HG02610 (cell line): ENCODE measurements around the gene MOB3C.

ENCODE experiments used
- ATAC-seq: cut with Tn5 transposase; IDR thresholded peaks from one replicate; pipeline ENCODE4 v1.9.1; 2021; ENCODE audit warnings: mild to moderate bottlenecking, moderate library complexity; ENCODE audit not compliant: unreplicated experiment

Gene MOB3C

GRCh38 chr1:46580140-46580903 lies 36.3 kb downstream of the MOB3C start:
- ATAC-seq: no peak

- no peak for ATAC-seq
Observed at GRCh38 chr1:46577671-46578070, 38.9 kb downstream of the MOB3C start.

- no peak for ATAC-seq
Observed at GRCh38 chr1:46576596-46576995, 40.0 kb downstream of the MOB3C start.

- ATAC-seq: no peak
Observed at GRCh38 chr1:46575778-46576177, 40.8 kb downstream of the MOB3C start.

GRCh38 chr1:46575300-46575699 lies 41.3 kb downstream of the MOB3C start:
- ATAC-seq: no peak

- no peak for ATAC-seq
Observed at GRCh38 chr1:46571691-46572225, 44.9 kb downstream of the MOB3C start.

- no peak for ATAC-seq
Observed at GRCh38 chr1:46569884-46570725, 46.5 kb downstream of the MOB3C start.

- no peak for ATAC-seq
Observed at GRCh38 chr1:46569116-46569515, 47.5 kb downstream of the MOB3C start.

- no peak for ATAC-seq
Observed at GRCh38 chr1:46568461-46568891, 48.1 kb downstream of the MOB3C start.

GRCh38 chr1:46563341-46563740 lies 53.3 kb downstream of the MOB3C start:
- no peak for ATAC-seq

- no peak for ATAC-seq
Observed at GRCh38 chr1:46562498-46562897, 54.1 kb downstream of the MOB3C start.

- ATAC-seq: no peak
Observed at GRCh38 chr1:46558966-46559365, 57.6 kb downstream of the MOB3C start.

- no peak for ATAC-seq
Observed at GRCh38 chr1:46558141-46558963, 58.3 kb downstream of the MOB3C start.
